AG09319 (cell line): Measurements from ENCODE around the gene PHACTR4.

Source experiments
- DNase-seq: peaks from one replicate; pipeline ENCODE4 v3.0.0-alpha.2; 2010; ENCODE audit warnings: low read depth; ENCODE audit errors: extremely low read depth
- CTCF ChIP-seq: IDR thresholded peaks from 2 replicates; pipeline ENCODE4 v1.5.1; 2011; ENCODE audit warnings: low read depth, mild to moderate bottlenecking, inconsistent platforms, low read length, moderate library complexity

The PHACTR4 gene

GRCh38 chr1:28505406-28506187, 136.1 kb downstream of the PHACTR4 start, which contains the start of gene RCC1:
Gene RCC1, plus strand, starts transcription at chr1:28506043. Its CDS starts 23,824 bp downstream, at chr1:28529867.
- peak; percentile 98 for DNase-seq
- no peak for TF ChIP-seq CTCF

GRCh38 chr1:28506907-28507246, 137.3 kb downstream of the PHACTR4 start:
- no peak for DNase-seq
- no peak for TF ChIP-seq CTCF

GRCh38 chr1:28507247-28507645, 137.7 kb downstream of the PHACTR4 start:
- no peak for TF ChIP-seq CTCF
- DNase-seq = no peak

- DNase-seq = no peak
Measured at GRCh38 chr1:28507646-28508434, 138.3 kb downstream of the PHACTR4 start.

GRCh38 chr1:28508435-28508754, 138.9 kb downstream of the PHACTR4 start:
- TF ChIP-seq CTCF = no peak
- no peak for DNase-seq

More at GRCh38 chr1:28507646-28508434, 138.3 kb downstream of the PHACTR4 start:
- TF ChIP-seq CTCF = no peak

GRCh38 chr1:28509705-28510272, 140.2 kb downstream of the PHACTR4 start:
- DNase-seq = no peak
- TF ChIP-seq CTCF = no peak
